GM12874 (cell line): ENCODE measurements around the gene TMEM175.

ENCODE experiments used
- TF ChIP-seq, protein P1 (sequence below): IDR thresholded peaks from 2 replicates; pipeline ENCODE4 v1.5.1; 2011; ENCODE audit warnings: low read depth, mild to moderate bottlenecking, control low read depth, low read length, moderate library complexity; ENCODE audit not compliant: insufficient read depth

TMEM175 gene

DNA sequence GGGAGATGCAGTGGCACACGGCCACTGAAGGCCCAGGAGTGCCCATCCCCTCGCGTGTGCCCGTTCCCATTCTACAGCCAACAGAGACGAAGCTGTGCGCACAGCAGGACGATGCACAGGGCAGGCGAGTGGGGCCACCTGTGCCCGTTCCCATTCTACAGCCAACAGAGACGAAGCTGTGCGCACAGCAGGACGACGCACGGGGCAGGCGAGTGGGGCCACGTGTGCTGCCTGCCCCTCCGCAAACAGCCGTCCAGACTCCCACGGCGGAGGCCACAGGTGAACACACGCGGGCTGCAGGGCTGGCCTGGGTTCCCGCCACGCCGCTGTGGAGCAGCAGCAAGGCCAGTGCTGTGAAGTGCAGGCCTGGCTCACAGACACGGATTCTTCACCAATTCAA is 32.2 kb upstream of the TMEM175 start:
- TF ChIP-seq, protein P1, sequence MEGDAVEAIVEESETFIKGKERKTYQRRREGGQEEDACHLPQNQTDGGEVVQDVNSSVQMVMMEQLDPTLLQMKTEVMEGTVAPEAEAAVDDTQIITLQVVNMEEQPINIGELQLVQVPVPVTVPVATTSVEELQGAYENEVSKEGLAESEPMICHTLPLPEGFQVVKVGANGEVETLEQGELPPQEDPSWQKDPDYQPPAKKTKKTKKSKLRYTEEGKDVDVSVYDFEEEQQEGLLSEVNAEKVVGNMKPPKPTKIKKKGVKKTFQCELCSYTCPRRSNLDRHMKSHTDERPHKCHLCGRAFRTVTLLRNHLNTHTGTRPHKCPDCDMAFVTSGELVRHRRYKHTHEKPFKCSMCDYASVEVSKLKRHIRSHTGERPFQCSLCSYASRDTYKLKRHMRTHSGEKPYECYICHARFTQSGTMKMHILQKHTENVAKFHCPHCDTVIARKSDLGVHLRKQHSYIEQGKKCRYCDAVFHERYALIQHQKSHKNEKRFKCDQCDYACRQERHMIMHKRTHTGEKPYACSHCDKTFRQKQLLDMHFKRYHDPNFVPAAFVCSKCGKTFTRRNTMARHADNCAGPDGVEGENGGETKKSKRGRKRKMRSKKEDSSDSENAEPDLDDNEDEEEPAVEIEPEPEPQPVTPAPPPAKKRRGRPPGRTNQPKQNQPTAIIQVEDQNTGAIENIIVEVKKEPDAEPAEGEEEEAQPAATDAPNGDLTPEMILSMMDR: no peak

DNA sequence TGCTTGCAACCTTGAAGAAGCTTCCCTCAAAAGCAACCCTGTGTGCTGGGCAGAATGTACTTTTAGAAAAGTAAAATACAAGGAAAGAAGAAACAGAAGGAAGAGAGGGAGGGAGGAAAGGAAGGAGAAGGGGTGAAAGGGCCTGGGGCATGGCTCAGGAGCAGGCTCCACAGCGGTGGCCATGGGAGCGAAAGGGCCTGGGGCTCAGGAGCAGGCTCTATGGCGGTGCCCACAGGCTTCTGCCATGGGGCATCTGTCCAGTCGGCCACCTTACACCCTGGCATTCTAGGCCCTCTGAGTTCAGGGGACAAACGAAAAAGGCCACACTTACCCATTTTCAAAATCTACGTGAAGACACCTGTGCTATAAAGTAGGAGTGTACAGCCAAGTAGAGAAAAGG is 31.5 kb upstream of the TMEM175 start:
- TF ChIP-seq, protein P1: no peak

DNA sequence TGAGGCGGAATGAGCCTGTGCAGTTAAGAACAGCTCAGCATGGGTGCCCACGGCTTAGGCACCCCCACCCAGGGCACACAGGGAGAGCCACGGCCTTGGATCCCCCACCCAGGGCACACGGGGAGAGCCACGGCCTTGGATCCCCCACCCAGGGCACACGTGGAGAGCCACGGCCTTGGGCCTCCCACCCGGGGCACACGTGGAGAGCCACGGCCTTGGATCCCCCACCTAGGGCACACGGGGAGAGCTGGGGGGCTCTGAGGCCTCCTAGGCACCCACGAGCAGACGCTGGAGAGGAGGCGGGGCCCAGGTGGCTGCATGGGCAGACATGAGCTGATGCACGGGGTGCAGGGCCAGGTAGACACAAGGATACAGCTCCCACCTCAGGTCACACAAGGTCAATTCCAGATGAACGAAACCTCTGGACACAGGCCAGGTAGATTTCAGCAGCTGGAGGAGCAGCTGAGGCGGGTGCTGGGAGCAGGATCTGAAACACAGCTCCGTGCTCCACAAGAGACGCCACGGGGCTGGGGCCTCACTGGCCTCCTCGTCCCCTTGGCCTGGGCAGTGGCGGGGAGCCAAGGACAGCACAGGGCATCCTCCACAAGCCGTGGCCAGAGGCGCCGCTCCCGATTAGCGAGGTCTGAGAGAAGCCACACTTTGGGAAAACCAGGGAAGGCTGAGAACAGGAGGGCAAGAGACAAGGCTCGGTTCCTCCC is 30.9 kb upstream of the TMEM175 start:
- TF ChIP-seq, protein P1: no peak

DNA sequence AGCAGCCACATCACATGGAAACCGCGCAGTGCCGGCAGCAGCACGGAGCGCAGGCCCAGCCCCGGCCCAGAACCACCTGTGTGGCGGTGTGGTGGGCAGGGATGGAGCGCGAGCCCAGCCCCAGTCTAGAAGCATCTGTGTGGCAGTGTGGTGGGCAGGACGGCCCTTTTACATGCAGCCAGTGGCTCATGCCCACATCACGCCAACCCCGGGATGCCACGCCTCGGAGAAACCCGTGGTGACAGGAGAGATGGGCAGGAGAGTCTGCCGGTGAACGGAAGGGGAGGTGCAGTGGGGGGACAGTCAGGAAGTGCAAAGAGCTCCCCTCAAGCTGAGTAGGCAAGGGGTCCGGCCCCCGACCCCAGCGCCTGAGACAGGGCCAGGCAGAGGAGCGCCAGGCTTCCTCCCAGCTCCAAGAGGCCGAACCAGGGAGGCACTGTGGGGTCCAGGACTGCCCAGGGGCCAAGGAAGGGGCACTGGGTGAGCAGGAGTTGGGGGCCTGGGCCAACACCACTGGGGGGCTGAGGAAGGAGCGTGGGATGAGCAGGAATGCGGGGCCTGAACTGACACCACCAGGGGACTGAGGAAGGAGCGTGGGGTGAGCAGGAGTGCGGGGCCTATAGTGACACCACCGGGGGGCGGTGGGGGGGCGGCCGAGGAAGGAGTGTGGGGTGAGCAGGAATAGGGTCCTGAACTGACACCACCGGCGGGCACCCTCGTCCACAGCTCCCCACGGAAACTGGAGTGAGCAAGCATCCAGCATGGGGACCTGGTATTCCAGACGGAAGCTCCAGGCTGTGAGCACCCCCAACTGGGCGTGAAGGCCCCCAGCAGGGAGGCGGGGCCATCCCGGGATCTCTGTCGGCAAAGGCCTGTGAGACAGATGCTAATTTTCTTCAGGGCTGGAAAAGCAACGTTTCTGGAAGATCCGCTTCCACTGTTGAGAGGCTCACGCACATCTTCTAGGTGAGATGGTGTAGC is 28.9 kb upstream of the TMEM175 start:
- TF ChIP-seq, protein P1: no peak

DNA sequence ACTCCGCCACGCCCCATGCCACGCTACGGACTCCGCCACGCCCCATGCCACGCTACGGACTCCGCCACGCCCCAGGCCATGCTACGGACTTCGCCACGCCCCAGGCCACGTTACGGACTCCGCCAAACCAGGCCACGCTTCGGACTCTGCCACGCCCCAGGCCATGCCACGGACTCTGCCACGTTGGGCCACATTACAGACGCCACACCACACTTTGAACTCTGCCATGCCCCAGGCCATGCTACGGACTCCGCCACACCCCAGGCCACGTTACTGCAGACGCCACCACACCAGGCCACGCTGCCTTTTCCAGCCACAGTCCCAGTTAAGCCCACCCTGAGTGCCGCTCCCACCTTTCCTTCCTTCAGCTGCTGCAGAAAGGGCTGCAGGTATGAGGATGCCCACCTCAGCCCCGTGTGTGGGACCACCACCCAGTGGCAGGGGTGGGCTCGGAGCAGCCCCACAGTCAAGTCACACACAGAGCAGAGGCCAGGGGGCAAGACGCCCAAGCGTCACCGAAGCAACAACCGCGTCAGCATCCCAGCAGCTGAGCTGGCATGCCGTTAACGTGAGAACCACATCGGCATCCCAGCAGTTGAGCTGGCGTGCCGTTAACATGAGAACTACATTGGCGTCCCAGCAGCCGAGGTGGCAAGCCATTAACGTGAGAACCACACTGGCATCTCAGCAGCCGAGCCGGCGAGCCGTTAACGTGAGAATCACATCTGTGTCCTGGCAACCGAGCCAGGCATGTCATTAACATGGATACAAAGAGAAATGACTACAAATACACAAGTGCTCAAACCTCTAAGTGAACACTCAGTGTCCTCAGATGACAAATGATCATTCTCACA is 26.5 kb upstream of the TMEM175 start:
- TF ChIP-seq, protein P1: no peak

DNA sequence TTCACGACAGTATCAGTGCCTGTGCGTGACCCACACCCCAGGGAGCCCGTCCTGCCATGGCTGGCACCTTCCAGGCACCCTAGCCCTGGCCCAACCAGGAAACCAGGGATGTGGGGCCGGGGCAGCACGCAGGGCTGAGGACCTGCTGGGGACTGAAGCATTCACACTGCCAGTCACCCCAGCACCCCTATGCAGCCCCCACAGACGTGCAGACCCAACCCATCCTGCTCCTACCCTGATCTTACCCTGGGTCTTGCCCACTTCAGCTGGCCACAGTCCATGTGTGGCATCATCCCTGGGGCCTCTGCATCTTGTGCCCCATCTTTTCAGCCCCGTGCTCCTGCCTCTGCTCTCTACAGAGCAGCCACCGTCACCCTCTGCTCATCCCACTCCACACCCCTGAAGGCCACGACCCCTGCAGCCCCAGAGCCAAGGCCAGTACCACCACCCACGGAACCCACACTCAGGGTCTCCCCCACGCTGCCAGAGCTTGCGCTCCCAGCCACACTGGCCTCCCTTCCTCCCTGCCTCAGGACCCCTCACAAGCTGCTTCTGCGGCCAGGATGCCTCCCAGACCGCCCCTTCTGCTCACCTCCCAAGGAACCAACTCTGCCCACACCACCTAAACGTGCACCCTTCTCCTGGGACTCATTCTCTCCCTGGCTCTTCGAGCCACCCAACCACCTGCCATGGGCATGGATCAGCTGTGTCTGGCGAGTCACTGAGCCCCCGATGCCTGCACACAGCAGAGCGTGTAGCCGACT is 25.7 kb upstream of the TMEM175 start:
- TF ChIP-seq, protein P1: no peak
